Measurements from ENCODE around the gene SLC24A3.

GRCh38 chr20:19327401-19327800 lies 115.0 kb downstream of the SLC24A3 start:
- TF ChIP-seq CTCF (IDR thresholded peaks at IDR 0.05; ENCODE audit: low read depth, low read length, poor library complexity, severe bottlenecking) (no peak), EZH2phosphoT487 (IDR thresholded peaks at IDR 0.05; ENCODE audit: borderline replicate concordance, low read length) (no peak)

Measured in DOHH2 (cell line).